ENCODE measurements around the gene CARMIL1.
"Not testable (repeated sequence)": the region's sequence is repeated elsewhere in the genome, so short reads cannot be mapped to it uniquely, and the experiment has no call there.

The CARMIL1 gene

DNA sequence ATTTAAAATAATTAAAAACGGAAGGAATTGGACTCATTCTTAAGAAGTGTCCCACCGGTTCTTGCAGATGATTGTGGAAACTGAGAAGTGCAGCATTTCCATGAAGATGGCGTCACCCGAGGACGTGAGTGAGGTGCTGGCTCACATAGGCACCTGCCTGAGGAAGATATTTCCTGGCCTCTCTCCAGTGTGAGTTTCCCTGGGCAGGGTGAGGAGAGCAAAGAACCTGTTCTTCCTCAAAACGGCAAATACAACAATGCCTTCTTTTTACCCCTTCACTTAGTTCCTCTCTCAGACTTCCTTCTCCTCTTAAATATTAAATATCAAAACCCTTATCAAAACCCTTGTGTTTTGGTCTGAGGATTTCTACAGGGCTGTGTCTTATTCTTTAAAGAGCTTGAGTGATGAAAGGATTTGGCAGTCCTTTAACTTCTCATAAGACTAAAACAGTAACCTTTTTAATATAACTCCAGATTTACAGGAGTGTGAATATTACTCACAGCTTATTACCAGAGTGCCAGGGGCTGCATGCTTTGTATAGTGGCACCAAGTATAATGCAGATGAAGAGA lies 156.3 kb downstream of the CARMIL1 start:
- in situ Hi-C loops (cut with MboI; ENCODE audit: low sequenced_read_pairs) = no loop called here

- in situ Hi-C loops (cut with MboI; ENCODE audit: low sequenced_read_pairs) = no loop called here
Measured at GRCh38 chr6:25436760-25437159, 157.6 kb downstream of the CARMIL1 start.

GRCh38 chr6:25439368-25439767 lies 160.2 kb downstream of the CARMIL1 start:
- in situ Hi-C loops (cut with MboI; ENCODE audit: low sequenced_read_pairs) = no loop called here

DNA sequence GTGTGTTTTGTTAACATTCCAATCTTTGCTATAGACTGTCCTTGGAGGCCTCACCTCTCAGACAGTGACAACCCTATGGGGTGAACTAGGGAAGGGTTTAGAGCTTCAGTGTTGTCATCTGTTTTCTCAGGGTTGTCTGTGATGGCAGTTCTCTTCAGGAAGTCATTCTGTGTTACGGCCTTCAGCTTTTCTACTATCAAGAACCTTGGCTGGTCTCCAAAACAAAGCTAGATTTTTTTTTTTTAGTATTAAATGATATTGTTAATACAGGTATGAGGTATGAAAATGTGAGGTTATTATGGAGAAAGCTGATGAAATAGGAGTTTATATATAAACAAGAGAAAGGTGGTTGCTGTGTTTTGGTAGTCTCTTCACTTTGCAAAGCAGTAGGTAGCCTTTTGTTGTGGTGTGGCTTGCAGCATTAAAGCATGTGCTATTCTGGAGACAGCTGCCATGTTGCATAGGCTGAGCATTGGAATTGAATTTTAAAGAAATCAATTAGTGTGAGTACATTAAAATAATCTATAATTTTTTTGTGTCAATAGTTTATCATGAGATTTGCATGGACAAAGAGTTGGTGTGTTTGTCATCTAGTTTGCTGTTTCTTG lies 162.6 kb downstream of the CARMIL1 start:
- in situ Hi-C loops (cut with MboI; ENCODE audit: low sequenced_read_pairs) = no loop called here

- in situ Hi-C loops (cut with MboI; ENCODE audit: low sequenced_read_pairs) = no loop called here
Measured at GRCh38 chr6:25442898-25443297, 163.7 kb downstream of the CARMIL1 start.

DNA sequence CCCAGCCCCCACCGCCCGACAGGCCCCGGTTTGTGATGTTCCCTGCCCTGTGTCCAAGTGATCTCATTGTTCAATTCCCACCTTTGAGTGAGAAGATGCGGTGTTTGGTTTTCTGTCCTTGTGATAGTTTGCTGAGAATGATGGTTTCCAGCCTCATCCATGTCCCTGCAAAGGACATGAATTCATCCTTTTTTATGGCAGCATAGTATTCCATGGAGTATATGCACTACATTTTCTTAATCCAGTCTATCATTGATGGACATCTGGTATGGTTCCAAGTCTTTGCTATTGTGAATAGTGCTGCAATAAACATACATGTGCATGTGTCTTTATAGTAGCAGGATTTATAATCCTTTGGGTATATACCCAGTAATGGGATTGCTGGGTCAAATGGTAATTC lies 165.3 kb downstream of the CARMIL1 start:
- in situ Hi-C loops (cut with MboI; ENCODE audit: low sequenced_read_pairs) = not testable (repeated sequence)

- in situ Hi-C loops (cut with MboI; ENCODE audit: low sequenced_read_pairs) = no loop called here
Measured at GRCh38 chr6:25446830-25447569, 167.8 kb downstream of the CARMIL1 start.

DNA sequence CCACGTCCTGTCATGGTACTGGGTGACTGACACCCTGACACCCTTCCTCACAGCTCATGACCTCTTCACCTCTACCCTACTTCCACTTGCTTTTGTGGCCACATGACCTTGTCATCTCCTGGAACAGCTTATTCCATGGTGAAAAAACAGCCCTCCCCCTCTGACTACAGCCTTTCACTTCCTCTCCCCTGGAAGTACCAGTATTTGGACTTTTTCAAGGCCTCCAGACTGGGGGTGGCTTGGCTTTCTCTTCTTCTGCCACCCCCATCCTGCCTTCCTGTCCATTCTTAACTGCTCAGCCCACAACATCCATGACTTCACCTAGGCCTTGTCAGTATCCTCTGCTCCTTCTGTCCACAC lies 168.4 kb downstream of the CARMIL1 start:
- in situ Hi-C loops (cut with MboI; ENCODE audit: low sequenced_read_pairs) = no loop called here

- in situ Hi-C loops (cut with MboI; ENCODE audit: low sequenced_read_pairs) = no loop called here
Measured at GRCh38 chr6:25448965-25449538, 169.9 kb downstream of the CARMIL1 start.

DNA sequence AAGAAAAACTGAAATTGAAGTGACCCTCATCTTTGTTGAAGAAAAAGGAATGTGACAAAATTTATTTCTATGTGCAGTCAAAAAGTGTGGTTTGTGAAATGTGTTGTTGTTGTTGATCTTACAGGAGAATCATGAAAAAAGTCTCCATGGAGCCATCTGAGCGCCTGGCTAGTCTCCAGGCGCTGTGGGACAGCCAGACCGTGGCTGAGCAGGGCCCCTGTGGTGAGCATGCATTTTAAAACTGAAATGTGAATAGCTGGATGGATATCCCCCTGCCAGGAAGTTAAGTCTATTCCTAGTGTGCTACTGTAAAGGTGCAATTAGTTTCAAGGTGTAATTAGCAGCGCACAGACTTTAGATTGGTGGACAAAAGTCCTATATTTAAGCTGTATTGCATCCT lies 170.6 kb downstream of the CARMIL1 start:
- in situ Hi-C loops (cut with MboI; ENCODE audit: low sequenced_read_pairs) = no loop called here

DNA sequence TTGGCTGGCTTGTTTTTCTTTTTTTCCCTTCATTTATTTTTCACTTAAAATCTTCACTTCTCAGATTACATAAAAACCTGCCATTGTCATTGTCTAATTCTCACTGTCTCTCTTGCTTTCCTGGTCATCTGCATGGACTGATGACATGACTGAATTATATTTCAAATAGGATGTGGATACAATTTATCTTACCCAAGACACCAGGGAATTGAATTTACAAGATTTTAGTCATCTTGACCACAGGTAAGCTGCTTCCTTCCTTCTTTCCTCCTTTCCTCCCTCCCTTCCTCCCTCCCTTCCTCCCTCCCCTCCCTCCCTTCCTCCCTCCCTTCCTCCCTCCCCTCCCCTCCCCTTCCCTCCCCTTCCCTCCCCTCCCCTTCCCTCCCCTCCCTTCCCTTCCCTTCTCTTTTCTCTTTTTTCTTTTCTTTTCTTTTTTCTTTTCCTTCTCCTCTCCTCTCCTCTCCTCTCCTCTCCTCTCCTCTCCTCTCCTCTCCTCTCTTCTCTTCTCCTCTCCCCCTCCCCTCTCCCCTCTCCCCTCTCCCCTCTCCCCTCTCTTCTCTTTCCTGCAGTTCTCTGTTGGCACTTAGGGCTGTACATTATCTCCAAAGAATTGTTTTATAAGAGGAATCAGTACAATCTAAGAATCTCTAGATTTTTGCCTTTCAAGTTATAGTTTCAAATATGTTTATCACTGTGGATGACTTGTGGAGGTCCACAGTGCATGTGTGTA lies 171.5 kb downstream of the CARMIL1 start:
- in situ Hi-C loops (cut with MboI; ENCODE audit: low sequenced_read_pairs) = no loop called here

DNA sequence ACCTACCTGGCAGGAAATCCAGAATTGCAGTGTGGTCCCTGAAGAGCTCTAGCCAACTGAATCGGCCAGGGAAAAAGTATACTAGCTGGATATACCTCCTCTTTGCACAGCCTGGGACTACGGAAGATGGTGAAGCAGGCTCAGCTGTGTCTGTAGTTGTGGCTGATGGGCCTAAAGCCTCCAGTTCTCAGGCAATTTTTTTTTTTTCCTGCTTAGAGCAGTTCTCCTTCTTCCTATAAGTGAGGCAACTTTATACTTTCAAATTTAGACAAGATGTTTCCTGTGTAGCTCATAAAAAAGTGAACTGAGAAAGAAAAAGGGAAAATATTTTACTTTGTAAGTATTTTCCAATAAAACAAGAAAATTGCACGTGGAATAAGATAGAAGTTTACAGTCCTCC lies 172.9 kb downstream of the CARMIL1 start:
- in situ Hi-C loops (cut with MboI; ENCODE audit: low sequenced_read_pairs) = no loop called here

- in situ Hi-C loops (cut with MboI; ENCODE audit: low sequenced_read_pairs) = no loop called here
Measured at GRCh38 chr6:25453288-25453687, 174.1 kb downstream of the CARMIL1 start.

DNA sequence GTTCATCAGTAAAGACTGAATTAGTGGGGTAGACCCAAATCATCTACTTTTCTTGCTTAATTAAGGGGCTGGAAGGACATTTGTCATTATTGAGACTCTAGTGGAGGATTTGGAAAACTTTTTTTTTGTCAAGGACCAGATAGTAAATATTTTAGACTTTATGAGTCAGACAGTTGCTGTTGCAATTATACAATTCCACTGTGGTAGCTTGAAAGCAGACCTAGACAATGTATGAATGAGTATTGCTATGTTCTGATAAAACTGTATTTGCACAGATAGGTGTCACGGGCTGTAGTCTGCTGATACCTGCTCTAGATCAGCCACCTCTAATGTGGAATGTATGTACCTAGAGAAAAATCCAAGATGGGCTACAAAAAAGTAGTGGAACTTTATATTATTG lies 175.0 kb downstream of the CARMIL1 start:
- in situ Hi-C loops (cut with MboI; ENCODE audit: low sequenced_read_pairs) = no loop called here

- in situ Hi-C loops (cut with MboI; ENCODE audit: low sequenced_read_pairs) = no loop called here
Measured at GRCh38 chr6:25456249-25457040, 177.3 kb downstream of the CARMIL1 start.

DNA sequence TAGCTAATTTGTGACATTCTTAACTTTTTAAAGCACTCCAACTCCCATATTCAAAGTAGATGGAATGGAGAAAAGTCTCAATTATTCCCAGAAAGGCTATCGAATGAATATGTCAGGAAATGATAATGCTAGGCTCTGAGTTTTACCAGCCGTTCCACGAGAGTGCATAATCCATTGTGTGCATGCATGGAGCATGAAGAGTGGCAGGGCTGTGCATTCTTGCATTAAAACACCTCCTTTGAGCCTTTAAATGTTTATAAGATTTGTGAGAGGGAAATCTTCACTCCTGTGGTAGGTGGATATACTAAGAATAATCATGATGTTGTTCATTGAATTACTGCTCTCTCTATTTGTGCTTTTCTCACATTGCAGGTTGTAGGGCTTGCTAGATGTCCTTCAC lies 178.3 kb downstream of the CARMIL1 start:
- in situ Hi-C loops (cut with MboI; ENCODE audit: low sequenced_read_pairs) = no loop called here

DNA sequence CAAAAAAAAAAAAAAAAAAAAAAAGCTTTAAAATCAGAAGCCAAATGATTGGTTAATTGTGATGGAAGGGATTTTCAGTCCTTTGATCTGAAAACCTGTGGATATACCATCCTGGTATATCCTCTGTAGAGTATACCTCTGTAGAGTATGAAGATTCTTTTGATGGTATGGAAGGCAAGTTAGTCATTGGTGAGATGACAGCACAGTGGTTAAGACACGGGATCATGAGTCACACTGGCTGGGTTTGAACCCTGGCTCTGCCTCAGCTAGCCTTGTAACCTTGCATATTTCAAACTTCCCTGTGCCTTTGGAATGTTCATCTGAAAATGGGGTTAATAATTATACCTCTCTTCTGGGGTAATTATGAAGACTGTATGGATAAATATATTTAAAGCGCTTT lies 179.3 kb downstream of the CARMIL1 start:
- in situ Hi-C loops (cut with MboI; ENCODE audit: low sequenced_read_pairs) = no loop called here

GRCh38 chr6:25462235-25462897 lies 183.2 kb downstream of the CARMIL1 start:
- in situ Hi-C loops (cut with MboI; ENCODE audit: low sequenced_read_pairs) = no loop called here

DNA sequence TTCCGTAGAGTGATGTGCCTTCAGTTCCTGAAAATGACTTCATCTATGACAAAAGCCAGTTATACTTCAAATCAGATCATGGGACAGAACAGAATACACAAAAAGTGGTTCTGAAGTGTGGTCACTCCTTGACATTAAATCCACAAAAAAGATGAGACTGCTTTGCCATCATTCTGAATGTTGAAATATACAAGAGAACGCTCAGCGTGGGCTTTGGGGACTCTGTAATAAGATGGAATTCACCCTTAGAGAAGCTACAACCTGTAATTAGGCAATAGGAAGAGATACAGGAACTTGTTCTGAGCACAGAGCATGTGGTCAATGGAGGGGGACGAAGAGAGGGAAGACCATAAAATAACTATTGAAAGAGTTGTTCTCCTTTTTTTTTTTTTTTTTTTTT lies 184.3 kb downstream of the CARMIL1 start:
- in situ Hi-C loops (cut with MboI; ENCODE audit: low sequenced_read_pairs) = no loop called here

DNA sequence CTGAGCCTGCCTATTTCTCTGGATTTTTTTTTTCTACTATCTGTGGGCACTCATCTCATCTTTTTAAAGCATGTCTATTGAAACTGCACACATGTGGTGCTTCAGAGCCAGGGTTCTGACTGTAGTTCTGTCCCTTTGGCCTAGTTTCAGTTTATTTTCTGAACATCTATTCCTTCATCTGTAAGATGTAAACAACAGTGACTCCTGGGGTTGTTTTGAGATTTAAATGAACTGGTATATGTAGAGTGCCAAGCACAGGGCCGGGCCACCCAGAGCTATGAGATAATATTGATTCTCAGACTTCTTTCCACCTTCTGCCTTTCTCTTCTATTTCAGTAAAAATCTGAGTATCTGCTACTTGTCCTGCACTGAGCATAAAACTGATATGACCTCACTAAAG lies 185.1 kb downstream of the CARMIL1 start:
- in situ Hi-C loops (cut with MboI; ENCODE audit: low sequenced_read_pairs) = no loop called here

Measured in hTERT RPE-1 (cell line).